ENCODE data around the gene SKOR2.

Gene SKOR2

GRCh38 chr18:47260120-47260923 is 8.9 kb upstream of the SKOR2 start:
- DNase-seq = no peak

- no peak for DNase-seq
These were observed 3.0 kb upstream of the SKOR2 start for GRCh38 chr18:47254341-47254939.

GRCh38 chr18:47253101-47253654 is 1.7 kb upstream of the SKOR2 start:
- no peak for DNase-seq

- DNase-seq = no peak
These were observed 941 bp downstream of the SKOR2 start for GRCh38 chr18:47250391-47251046.

- no peak for DNase-seq
These were observed 2.0 kb downstream of the SKOR2 start for GRCh38 chr18:47249314-47249981.

- DNase-seq = no peak
These were observed 2.7 kb downstream of the SKOR2 start for GRCh38 chr18:47248604-47249313.

- no peak for DNase-seq
These were observed 3.3 kb downstream of the SKOR2 start for GRCh38 chr18:47248115-47248603.

- no peak for DNase-seq
These were observed 3.9 kb downstream of the SKOR2 start for GRCh38 chr18:47247416-47248114.

GRCh38 chr18:47247036-47247415 is 4.4 kb downstream of the SKOR2 start:
- DNase-seq = no peak

GRCh38 chr18:47246027-47246971 is 5.2 kb downstream of the SKOR2 start:
- DNase-seq = no peak

GRCh38 chr18:47244086-47244485 is 7.4 kb downstream of the SKOR2 start:
- no peak for DNase-seq

GRCh38 chr18:47235096-47235495 is 16.4 kb downstream of the SKOR2 start:
- no peak for DNase-seq

- no peak for DNase-seq
These were observed 24.8 kb downstream of the SKOR2 start for GRCh38 chr18:47226660-47227059.

GRCh38 chr18:47215554-47216138 is 35.8 kb downstream of the SKOR2 start:
- peak; percentile 13 for DNase-seq

GRCh38 chr18:47209171-47209570 is 42.3 kb downstream of the SKOR2 start:
- no peak for DNase-seq

GRCh38 chr18:47206945-47207637 is 44.4 kb downstream of the SKOR2 start:
- no peak for DNase-seq

- peak; percentile 45 for DNase-seq
These were observed 46.4 kb downstream of the SKOR2 start for GRCh38 chr18:47204908-47205522.

- DNase-seq = no peak
These were observed 47.6 kb downstream of the SKOR2 start for GRCh38 chr18:47203626-47204464.

Data from CD4-positive, alpha-beta T cell treated with Interleukin-12 subunit alpha and Interleukin-12 subunit beta, for 1 hour (primary cell).